ENCODE results near the gene MGLL. TPM values are rescaled to one million over a fixed set of nuclear protein-coding genes. Genes with fewer than 3 reads are reported as not detected.

MGLL gene
- polyA plus RNA-seq, 10 donors, result 20.3 to 29.7 (median 21.9) TPM

Other genes starting within 250 kb of the MGLL start
- gene TPRA1, start 231.8 kb downstream of the MGLL start, polyA plus RNA-seq (ENCODE audit: insufficient read length in 10 of 10), result 10 to 100 TPM; 16.2 to 26.7 (median 20.3) TPM
- 10 to 100 TPM; 17.7 to 39.0 (median 22.5) TPM for gene MCM2, start 224.1 kb downstream of the MGLL start, polyA plus RNA-seq (ENCODE audit: insufficient read length in 10 of 10)
- gene PODXL2, start 193.3 kb downstream of the MGLL start, polyA plus RNA-seq (ENCODE audit: insufficient read length in 10 of 10), result 1 to 10 TPM; 4.6 to 9.7 (median 6.1) TPM
- gene ABTB1, start 149.6 kb downstream of the MGLL start, polyA plus RNA-seq (ENCODE audit: insufficient read length in 10 of 10), result 10 to 100 TPM; 10.5 to 21.0 (median 12.5) TPM
- 10 to 100 TPM in 9 of 10 donors, 1 to 10 TPM in 1; 5.6 to 26.3 (median 17.4) TPM for gene KBTBD12, start 92.7 kb upstream of the MGLL start, polyA plus RNA-seq (ENCODE audit: insufficient read length in 10 of 10)
- gene SEC61A1, start 229.9 kb upstream of the MGLL start, polyA plus RNA-seq (ENCODE audit: insufficient read length in 10 of 10), result 100 to 1,000 TPM; 103 to 154 (median 114) TPM

Measured in muscle of back (tissue), 10 donors.